ENCODE results near the gene ZNF454.

The ZNF454 gene

DNA sequence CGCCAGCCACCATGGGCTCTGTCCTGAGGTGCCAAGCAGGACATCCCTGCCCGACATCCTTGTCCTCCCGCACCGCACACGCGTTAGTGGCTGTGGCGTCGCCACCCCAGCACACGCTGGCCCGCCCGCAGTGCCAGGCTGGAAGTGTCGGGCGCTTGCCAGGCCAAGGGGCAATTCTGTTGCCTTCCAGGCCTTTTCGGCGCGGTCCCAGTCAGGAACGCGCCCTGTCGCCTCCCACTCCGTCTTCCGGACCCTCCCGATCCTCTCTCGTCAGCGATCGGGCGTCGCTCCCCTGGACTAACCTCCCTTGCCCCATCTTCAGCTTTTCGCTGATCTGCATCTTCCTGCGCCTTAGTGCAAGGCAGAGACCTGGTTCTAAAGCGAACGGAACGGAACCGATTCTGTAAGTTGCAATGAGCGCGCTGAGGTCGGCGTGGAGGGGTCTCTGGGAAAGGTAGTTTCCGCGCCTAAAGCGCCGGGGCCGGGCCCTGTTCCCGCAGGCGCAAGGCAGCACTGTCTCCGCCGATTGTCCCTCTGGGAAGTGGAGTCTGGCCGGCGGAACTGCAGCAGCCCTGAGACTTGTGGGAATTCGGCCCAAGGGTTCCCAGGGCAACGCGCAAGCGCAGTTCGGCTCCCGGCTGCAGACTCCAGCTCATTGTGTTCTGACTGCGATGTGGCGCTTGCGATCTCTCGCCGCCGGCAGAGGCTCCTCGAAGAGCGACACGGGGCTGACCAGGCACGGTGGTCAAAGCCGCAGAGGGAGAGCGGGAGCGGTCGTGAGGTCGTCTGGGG lies at the start of gene ZNF454:
TSS of gene ZNF454 (plus strand) at position 630 of the 792 bp plus-strand sequence. CDS start 1,594 bp downstream, outside the sequence.
- DNase-seq (ENCODE audit: low read depth in 1 of 2, low spot score in 1 of 2): no peak

- peak in 1 of 2 donors; percentile 2 for DNase-seq (ENCODE audit: low read depth in 1 of 2, low spot score in 1 of 2)
Observed at GRCh38 chr5:178895615-178896571, 45.1 kb upstream of the ZNF454 start, which contains the start of gene ZFP2. TSS of gene ZFP2 (plus strand) at chr5:178895913. CDS start at chr5:178931314, 35,401 bp downstream.

- no peak for DNase-seq (ENCODE audit: low read depth in 1 of 2, low spot score in 1 of 2)
Observed at GRCh38 chr5:178899289-178899688, 41.7 kb upstream of the ZNF454 start.

DNA sequence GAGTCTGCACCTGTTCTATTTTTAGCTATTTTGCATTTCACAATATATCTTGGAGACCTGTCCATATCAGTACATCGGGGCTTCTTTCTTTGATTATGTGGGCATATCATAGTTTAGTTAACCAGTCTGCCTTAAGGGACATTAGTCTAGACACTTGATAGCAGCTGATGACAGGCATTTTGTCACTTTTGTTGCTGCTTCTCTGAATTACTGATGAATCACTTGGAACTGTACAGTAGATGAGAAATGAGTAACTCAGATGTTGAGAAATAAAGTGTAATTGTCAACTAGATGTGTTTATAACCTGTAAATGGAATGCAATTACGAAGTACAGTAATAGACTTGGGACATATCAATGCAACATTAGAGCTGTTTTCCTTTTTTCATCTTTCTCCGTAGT lies 38.1 kb upstream of the ZNF454 start:
- DNase-seq (ENCODE audit: low read depth in 1 of 2, low spot score in 1 of 2): no peak

GRCh38 chr5:178931846-178932760 lies 8.9 kb upstream of the ZNF454 start:
- no peak for DNase-seq (ENCODE audit: low read depth in 1 of 2, low spot score in 1 of 2)

DNA sequence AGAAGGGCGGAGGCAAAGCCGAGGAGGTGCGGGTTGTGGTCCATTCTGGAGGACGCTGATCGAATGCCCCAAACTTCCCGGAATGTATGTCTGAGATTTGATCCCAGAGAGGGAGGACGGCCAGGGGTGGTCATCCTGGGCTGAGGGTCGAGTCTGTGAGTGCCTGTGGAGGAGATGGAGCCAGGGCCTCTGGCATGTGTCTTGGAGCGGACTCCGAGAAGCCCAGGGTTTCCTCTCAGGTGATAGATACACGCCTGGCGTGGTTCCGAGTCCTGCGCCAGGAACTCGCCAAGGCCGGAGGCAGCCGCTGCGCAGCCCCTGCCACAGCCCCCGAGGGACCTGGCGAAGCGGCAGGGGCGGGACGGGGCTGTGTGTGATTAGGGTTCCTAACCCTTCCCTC lies 363 bp downstream of the ZNF454 start:
- no peak for DNase-seq (ENCODE audit: low read depth in 1 of 2, low spot score in 1 of 2)

DNA sequence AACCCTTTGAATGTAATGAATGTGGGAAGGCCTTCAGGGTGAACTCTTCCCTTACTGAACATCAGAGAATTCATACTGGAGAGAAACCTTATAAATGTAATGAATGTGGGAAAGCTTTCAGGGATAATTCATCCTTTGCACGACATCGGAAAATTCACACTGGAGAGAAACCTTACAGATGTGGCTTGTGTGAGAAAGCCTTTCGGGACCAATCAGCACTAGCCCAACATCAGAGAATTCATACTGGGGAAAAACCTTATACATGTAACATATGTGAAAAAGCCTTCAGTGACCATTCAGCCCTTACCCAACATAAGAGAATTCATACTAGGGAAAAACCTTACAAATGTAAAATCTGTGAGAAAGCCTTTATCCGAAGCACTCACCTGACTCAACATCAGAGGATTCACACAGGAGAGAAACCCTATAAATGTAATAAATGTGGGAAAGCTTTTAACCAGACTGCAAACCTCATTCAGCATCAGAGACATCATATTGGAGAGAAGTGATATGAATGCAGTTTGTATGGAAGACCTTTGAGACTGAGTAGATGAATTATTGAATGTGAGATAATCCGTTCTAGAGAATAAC lies 24.6 kb downstream of the ZNF454 start:
- DNase-seq (ENCODE audit: low read depth in 1 of 2, low spot score in 1 of 2): no peak

- DNase-seq (ENCODE audit: low read depth in 1 of 2, low spot score in 1 of 2): no peak
Observed at GRCh38 chr5:178981381-178981780, 40.4 kb downstream of the ZNF454 start.

DNA sequence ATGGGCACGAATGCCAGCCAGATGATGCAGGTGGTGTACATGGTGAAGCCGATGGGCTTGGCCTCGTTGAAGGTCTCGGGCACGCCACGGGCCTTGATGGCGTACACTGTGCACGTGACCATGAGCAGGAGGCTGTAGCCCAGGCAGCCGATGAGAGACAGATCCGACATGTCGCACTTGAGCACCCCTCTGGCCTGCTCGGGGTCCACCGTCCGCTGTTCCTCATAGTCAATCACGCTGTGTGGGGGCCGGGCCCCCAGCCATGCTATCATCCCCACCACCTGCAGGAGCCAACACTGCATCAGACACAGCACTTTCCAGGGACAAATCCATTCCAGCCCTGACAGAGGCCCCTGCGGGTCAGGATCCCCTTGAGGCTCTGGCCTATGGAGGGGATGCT lies 41.9 kb downstream of the ZNF454 start:
- DNase-seq (ENCODE audit: low read depth in 1 of 2, low spot score in 1 of 2): no peak

DNA sequence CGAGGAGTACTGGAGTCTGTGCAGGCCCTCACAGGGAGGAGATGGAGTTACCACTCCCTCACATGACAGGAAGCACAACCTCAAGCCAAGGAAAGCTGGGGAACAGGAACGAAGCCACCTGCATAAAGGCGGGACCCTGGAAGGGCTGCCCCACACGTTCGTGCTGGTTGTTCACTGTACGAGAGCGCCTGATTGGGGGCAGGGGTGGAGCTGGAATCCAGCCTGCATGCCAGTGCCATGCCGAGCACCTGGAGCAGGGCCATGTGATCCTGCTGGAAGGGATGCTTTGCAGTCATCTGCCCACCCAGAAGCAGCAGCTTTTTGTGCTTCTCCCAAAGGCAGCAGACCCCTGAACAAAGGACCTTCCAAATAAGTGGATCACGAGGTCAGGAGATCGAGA lies 42.7 kb downstream of the ZNF454 start:
- no peak for DNase-seq (ENCODE audit: low read depth in 1 of 2, low spot score in 1 of 2)

GRCh38 chr5:178984145-178985072 lies 43.4 kb downstream of the ZNF454 start:
- DNase-seq (ENCODE audit: low read depth in 1 of 2, low spot score in 1 of 2): no peak

DNA sequence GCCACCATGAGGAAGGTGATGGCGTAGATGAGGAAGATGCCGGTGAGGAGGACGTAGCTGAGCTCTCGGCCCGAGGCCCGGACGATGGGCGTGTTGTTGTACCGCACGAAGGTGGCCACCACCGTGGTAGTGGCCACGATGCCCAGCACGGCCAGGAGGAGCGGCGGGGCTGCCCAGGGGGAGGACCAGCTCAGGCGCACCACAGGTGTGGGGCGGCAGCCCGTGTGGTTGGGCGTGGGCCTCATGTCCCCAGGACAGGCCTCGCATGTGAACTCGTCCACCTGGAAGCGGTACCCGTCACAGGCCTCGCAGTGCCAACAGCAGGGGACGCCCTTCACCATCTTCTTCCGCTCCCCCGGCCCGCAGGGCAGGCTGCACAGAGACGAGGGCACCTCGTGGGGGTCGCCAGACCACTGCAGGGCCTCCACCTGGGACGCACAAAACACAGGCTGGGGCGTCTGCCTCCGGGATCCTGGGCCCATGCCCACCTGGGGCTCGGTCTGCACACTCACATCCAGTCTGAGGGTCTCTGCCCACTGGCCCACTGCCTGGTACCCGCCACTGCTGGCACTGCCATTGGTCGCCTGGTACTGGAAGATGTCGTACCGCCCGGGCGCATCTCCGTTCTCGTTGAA lies 45.4 kb downstream of the ZNF454 start:
- no peak for DNase-seq (ENCODE audit: low read depth in 1 of 2, low spot score in 1 of 2)

- no peak for DNase-seq (ENCODE audit: low read depth in 1 of 2, low spot score in 1 of 2)
Observed at GRCh38 chr5:178988436-178989220, 47.6 kb downstream of the ZNF454 start.

- DNase-seq (ENCODE audit: low read depth in 1 of 2, low spot score in 1 of 2): no peak
Observed at GRCh38 chr5:178989311-178989710, 48.3 kb downstream of the ZNF454 start.

DNA sequence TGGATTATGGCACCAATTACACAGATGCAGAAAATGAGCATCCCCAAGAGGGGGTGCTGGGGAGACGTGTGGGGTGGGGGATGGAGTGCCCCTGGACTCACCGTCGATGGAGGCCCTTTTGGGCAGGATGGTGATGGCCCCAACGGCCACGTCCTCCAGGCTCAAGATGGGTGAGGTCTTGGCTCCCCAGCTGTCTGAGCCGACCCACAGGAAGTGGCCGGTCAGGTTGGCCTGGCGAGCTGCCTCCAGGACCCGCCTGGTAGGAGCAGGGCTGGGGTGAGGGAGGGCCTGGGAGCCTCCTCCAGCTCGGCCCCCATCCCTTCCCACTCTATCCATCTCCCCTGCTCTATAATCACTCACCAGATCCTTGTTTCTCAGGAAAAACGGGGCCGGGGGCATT lies 49.5 kb downstream of the ZNF454 start:
- DNase-seq (ENCODE audit: low read depth in 1 of 2, low spot score in 1 of 2): no peak

GRCh38 chr5:178991190-178992145 lies 50.5 kb downstream of the ZNF454 start:
- DNase-seq (ENCODE audit: low read depth in 1 of 2, low spot score in 1 of 2): no peak

DNA sequence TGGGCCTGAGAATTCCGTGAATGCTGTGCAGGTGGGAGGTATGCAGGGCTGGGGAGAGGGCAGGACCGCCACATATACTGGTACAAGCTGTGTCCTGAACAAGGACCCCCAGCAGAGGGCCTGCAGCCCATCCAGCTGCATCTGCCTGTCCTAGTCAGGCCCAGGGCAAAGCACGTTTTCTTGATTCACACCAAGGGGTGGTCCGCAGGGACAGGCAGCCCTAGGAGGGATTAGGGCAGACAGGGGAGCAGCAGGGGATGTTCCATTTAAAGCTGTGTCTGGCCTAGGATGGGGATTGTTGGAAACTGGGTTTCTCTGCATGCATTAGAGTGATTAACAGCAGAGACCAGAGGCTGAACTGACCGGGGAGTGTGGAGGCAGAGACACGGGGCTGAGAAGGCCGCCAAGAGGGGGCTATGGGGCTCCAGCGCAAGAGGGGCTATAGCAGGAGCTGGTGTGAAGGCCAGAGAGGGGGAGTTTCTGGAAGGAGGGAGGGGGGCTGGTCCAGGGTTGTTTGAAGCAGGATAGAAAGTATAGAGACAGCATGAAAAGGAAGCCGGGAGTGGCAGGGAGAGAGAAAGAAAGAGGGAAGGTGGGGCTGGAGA lies 51.4 kb downstream of the ZNF454 start:
- DNase-seq (ENCODE audit: low read depth in 1 of 2, low spot score in 1 of 2): no peak

Measured in activated CD4-positive, alpha-beta T cell treated with anti-CD3 and anti-CD28 coated beads, Interleukin-2, amount 50 U/mL, for 24 hours (primary cell).